Measurements from ENCODE around the gene HAGHL. TPM values are rescaled to one million over a fixed set of nuclear protein-coding genes. Genes with fewer than 3 reads are reported as not detected.
A peak's percentile ranks its signal among the peaks of the same experiment; 100 is the strongest.

Gene HAGHL
- polyA plus RNA-seq, 2 of the 4 experiments (the other 2 are of a cell fraction) = 4.4 to 22.0 TPM

GRCh38 chr16:695355-696089, 31.4 kb upstream of the HAGHL start:
- ChIA-PET POLR2A (interaction anchor here (1.1 to 1.6 kb wide), 4 partner anchors 10 to 25 kb away, joined by 3 to 7 read pairs (median 6); partner anchors contain the start of gene ANTKMT), CTCF (interaction anchor here (0.9 to 2.5 kb wide), 10 partner anchors 8 to 90 kb away, joined by 3 to 25 read pairs (median 4); partner anchors contain the start of gene RHOT2)
- TF ChIP-seq E2F6 (IDR thresholded peaks at IDR 0.05; ENCODE audit: borderline replicate concordance, low read depth) (peak; percentile 93), RNF2 (IDR thresholded peaks at IDR 0.05; ENCODE audit: borderline replicate concordance, low read depth) (0 out of 2 replicates have a peak, but pooled peaks have one; percentile 43), MAX (IDR thresholded peaks at IDR 0.05) (peak; percentile 96), USF2 (IDR thresholded peaks at IDR 0.05) (peak; percentile 77), NFE2L2 (conservative IDR thresholded peaks at IDR 0.05; ENCODE audit: low read length) (no peak), POLR2A (IDR thresholded peaks at IDR 0.05; ENCODE audit: low read length) (peak; percentile 42; the same call in 1 of the 2 replicates)
- DNase-seq (ENCODE audit: low read depth in 1 of 2, low spot score in 1 of 2) = peak in 1 of 2 experiments; percentile 78
- WGBS (ENCODE audit: missing lambda C conversion rate) = 16% methylated on average over 30 of the region's 71 CpGs
- H3K27ac ChIP-seq = peak overlapping the region; percentile 51 to 76; a peak in 5 of 6 replicates
- H3K4me1 ChIP-seq = peaks cover 22% of the 10 kb centered on the region; the same call in 2 of the 3 replicates
- H3K9me3 ChIP-seq = no peaks in the 10 kb centered on the region
- peak overlapping the region; percentile 91 for H3K4me2 ChIP-seq
- no peak for FAIRE-seq
- ATAC-seq = peak; percentile 38 to 61
- H3K4me3 ChIP-seq = peak overlapping the region; percentile 37

- peaks cover 26% of the 10 kb centered on the region; the same call in 2 of the 3 replicates for H3K4me1 ChIP-seq
- POLR2A ChIA-PET = interaction anchor here (0.7 kb wide), 1 partner anchor 10 kb away, joined by 4 read pairs; no protein-coding TSS in a partner anchor
These were observed 27.8 kb upstream of the HAGHL start for GRCh38 chr16:698911-699671.

More at GRCh38 chr16:698911-699671, 27.8 kb upstream of the HAGHL start:
- ATAC-seq (no peak), FAIRE-seq (no peak), DNase-seq (ENCODE audit: low read depth in 1 of 2, low spot score in 1 of 2) (no peak)
- TF ChIP-seq CHD2 (IDR thresholded peaks at IDR 0.05; ENCODE audit: low read length, partially characterized antibody) (no peak), CHD4 (IDR thresholded peaks at IDR 0.05; ENCODE audit: borderline replicate concordance) (no peak), RARB (CRISPR knock-in tag; IDR thresholded peaks at IDR 0.05) (no peak), EP300 (IDR thresholded peaks at IDR 0.05) (no peak), REST (IDR thresholded peaks at IDR 0.05) (no peak), HES2 (IDR thresholded peaks at IDR 0.05) (no peak), EHMT2 (IDR thresholded peaks at IDR 0.05; ENCODE audit: low read depth) (no peak), SMC3 (IDR thresholded peaks at IDR 0.05) (no peak), CEBPB (IDR thresholded peaks at IDR 0.05) (no peak), GATA3 (IDR thresholded peaks at IDR 0.05; ENCODE audit: borderline replicate concordance) (no peak), ZSCAN20 (CRISPR knock-in tag; IDR thresholded peaks at IDR 0.05) (no peak), MAFK (IDR thresholded peaks at IDR 0.05; ENCODE audit: partially characterized antibody) (no peak), ZFP36 (IDR thresholded peaks at IDR 0.05; ENCODE audit: borderline replicate concordance, partially characterized antibody) (no peak), ZC3H11A (IDR thresholded peaks at IDR 0.05) (no peak), E2F6 (IDR thresholded peaks at IDR 0.05; ENCODE audit: borderline replicate concordance, low read depth) (no peak), FOSL2 (IDR thresholded peaks at IDR 0.05) (no peak), FOSL2 (CRISPR knock-in tag; IDR thresholded peaks at IDR 0.05) (no peak), KDM5A (IDR thresholded peaks at IDR 0.05) (no peak), USF2 (IDR thresholded peaks at IDR 0.05) (no peak), HOXA7 (CRISPR knock-in tag; IDR thresholded peaks at IDR 0.05) (no peak), ATOH8 (CRISPR knock-in tag; IDR thresholded peaks at IDR 0.05; ENCODE audit: low read depth) (no peak)
- CTCF ChIA-PET = interaction anchor here (0.6 to 1.7 kb wide), 2 partner anchors 23 to 120 kb away, joined by 3 to 4 read pairs; no protein-coding TSS in a partner anchor
- H3K4me2 ChIP-seq = no peak overlapping the region
- 43% methylated on average over 9 of the region's 19 CpGs for WGBS (ENCODE audit: missing lambda C conversion rate)
- no peak overlapping the region for H3K27ac ChIP-seq
- no peaks in the 10 kb centered on the region for H3K9me3 ChIP-seq
- H3K4me3 ChIP-seq = no peak overlapping the region
